GM23338 (cell line): ENCODE measurements around the gene CLSTN2. TPM values are rescaled to one million over a fixed set of nuclear protein-coding genes. Genes with fewer than 3 reads are reported as not detected.

Experiments
- ATAC-seq: fragments of 200-7000 bp; cut with Tn5 transposase; 3 replicates; pipeline ENCODE4 v1.9.1; 2020
- DNase-seq: peaks from one replicate; pipeline ENCODE4 v3.0.0-alpha.2; 2015; ENCODE audit warnings: low spot score
- H2AFZ ChIP-seq: fragments of 200-600 bp; sonication (generic); 2 replicates; pipeline ENCODE4 v1.8.0; 2016; ENCODE audit warnings: antibody characterized with exemption, mild to moderate bottlenecking, moderate library complexity
- H3F3A ChIP-seq: fragments of 200-600 bp; sonication (generic); replicated peaks from 2 replicates; pipeline ENCODE4 v1.8.0; 2017; ENCODE audit warnings: antibody characterized with exemption, mixed run types, low read depth
- H3K27ac ChIP-seq: fragments of 200-600 bp; sonication (generic); 2 replicates; pipeline ENCODE4 v1.6.1; 2016; ENCODE audit warnings: low read depth
- H3K27me3 ChIP-seq: fragments of 200-600 bp; sonication (generic); 2 replicates; pipeline ENCODE4 v1.8.0; 2016; ENCODE audit warnings: mild to moderate bottlenecking, mixed run types, moderate library complexity; ENCODE audit not compliant: insufficient read depth
- H3K36me3 ChIP-seq: fragments of 200-600 bp; sonication (generic); 2 replicates; pipeline ENCODE4 v1.8.0; 2016; ENCODE audit warnings: mild to moderate bottlenecking; ENCODE audit not compliant: insufficient read depth
- H3K4me1 ChIP-seq: fragments of 200-600 bp; sonication (generic); 2 replicates; pipeline ENCODE4 v1.8.0; 2016; ENCODE audit warnings: mild to moderate bottlenecking, moderate library complexity; ENCODE audit not compliant: insufficient read depth
- H3K4me2 ChIP-seq: fragments of 200-600 bp; sonication (generic); 2 replicates; pipeline ENCODE4 v1.7.1; 2017; ENCODE audit warnings: mixed run types
- H3K4me3 ChIP-seq: fragments of 200-600 bp; sonication (generic); 2 replicates; pipeline ENCODE4 v1.6.1; 2016; ENCODE audit warnings: mixed run types
- H3K79me2 ChIP-seq: fragments of 200-600 bp; sonication (generic); replicated peaks from 2 replicates; pipeline ENCODE4 v1.8.0; 2017; ENCODE audit warnings: mild to moderate bottlenecking; ENCODE audit not compliant: insufficient read depth
- H3K9me2 ChIP-seq: fragments of 200-600 bp; sonication (generic); 2 replicates; pipeline ENCODE4 v1.8.0; 2017; ENCODE audit not compliant: insufficient read depth
- H4K20me1 ChIP-seq: fragments of 200-600 bp; sonication (generic); replicated peaks from 2 replicates; pipeline ENCODE4 v1.8.0; 2017; ENCODE audit warnings: mild to moderate bottlenecking; ENCODE audit not compliant: insufficient read depth
- H3K27ac Mint-ChIP-seq: 2 replicates; pipeline ENCODE4 v1.8.0; 2020; ENCODE audit warnings: inconsistent platforms, mild to moderate bottlenecking, moderate library complexity, mixed read lengths
- H3K27me3 Mint-ChIP-seq: 3 replicates; pipeline ENCODE4 v1.8.0; 2022; ENCODE audit warnings: low read depth, mild to moderate bottlenecking, moderate library complexity, mixed read lengths, inconsistent platforms; ENCODE audit not compliant: insufficient read depth, poor library complexity
- H3K36me3 Mint-ChIP-seq: 3 replicates; pipeline ENCODE4 v1.8.0; 2021; ENCODE audit warnings: low read depth, mild to moderate bottlenecking, inconsistent platforms, moderate library complexity, mixed read lengths
- H3K4me1 Mint-ChIP-seq: 3 replicates; pipeline ENCODE4 v1.8.0; 2020; ENCODE audit warnings: mild to moderate bottlenecking, inconsistent platforms, mixed read lengths
- H3K4me3 Mint-ChIP-seq: 3 replicates; pipeline ENCODE4 v1.8.0; 2021; ENCODE audit warnings: moderate library complexity, mild to moderate bottlenecking, inconsistent platforms, mixed read lengths
- H3K9me3 Mint-ChIP-seq: 3 replicates; pipeline ENCODE4 v1.8.0; 2020; ENCODE audit warnings: moderate library complexity, mild to moderate bottlenecking, inconsistent platforms, mixed read lengths
- CREB1 ChIP-seq: fragments of 250-450 bp; sonication (Bioruptor Pico); IDR thresholded peaks from 2 replicates; pipeline ENCODE4 v1.5.0; 2020; ENCODE audit warnings: low read depth, mild to moderate bottlenecking, moderate library complexity
- CTCF ChIP-seq, 2 experiments: fragments of 200-600 bp in 1 of 2; sonication (generic) in 1 of 2; conservative IDR thresholded peaks; 2 replicates each; pipeline versions ENCODE4 v1.5.1 to v1.6.1; 2016 to 2017; ENCODE audit warnings: antibody characterized with exemption in 2 of 2, low read depth in 2 of 2, mild to moderate bottlenecking in 2 of 2, moderate library complexity in 1 of 2
- ETS1 ChIP-seq: IDR thresholded peaks from 2 replicates; pipeline ENCODE4 v1.6.1; 2016; ENCODE audit warnings: antibody characterized with exemption
- EZH2 ChIP-seq: fragments of 200-600 bp; sonication (generic); IDR thresholded peaks from one replicate; pipeline ENCODE4 v1.8.0; 2017; ENCODE audit warnings: antibody characterized with exemption, mild to moderate bottlenecking, low read depth; ENCODE audit not compliant: unreplicated experiment
- EZH2phosphoT487 ChIP-seq: fragments of 200-600 bp; sonication (generic); IDR thresholded peaks from one replicate; pipeline ENCODE4 v1.8.1; 2018; ENCODE audit warnings: antibody characterized with exemption; ENCODE audit not compliant: unreplicated experiment
- JUNB ChIP-seq: IDR thresholded peaks from one replicate; pipeline ENCODE4 v1.6.1; 2016; ENCODE audit warnings: antibody characterized with exemption; ENCODE audit not compliant: unreplicated experiment
- NANOG ChIP-seq: IDR thresholded peaks from 2 replicates; pipeline ENCODE4 v1.6.1; 2016; ENCODE audit warnings: antibody characterized with exemption, borderline replicate concordance
- POLR2AphosphoS5 ChIP-seq: IDR thresholded peaks from 2 replicates; pipeline ENCODE4 v1.6.1; 2016; ENCODE audit warnings: antibody characterized with exemption, low read depth
- REST ChIP-seq: IDR thresholded peaks from one replicate; pipeline ENCODE4 v1.6.1; 2018; ENCODE audit warnings: antibody characterized with exemption; ENCODE audit not compliant: unreplicated experiment
- STAT1 ChIP-seq: IDR thresholded peaks from one replicate; pipeline ENCODE4 v1.6.1; 2016; ENCODE audit warnings: antibody characterized with exemption; ENCODE audit not compliant: unreplicated experiment
- ZNF114 ChIP-seq: fragments of 250-450 bp; sonication (Bioruptor Pico); IDR thresholded peaks from 2 replicates; pipeline ENCODE4 v1.5.0; 2020; ENCODE audit warnings: mild to moderate bottlenecking, moderate library complexity
- ZNF331 ChIP-seq: fragments of 250-450 bp; sonication (Bioruptor Pico); IDR thresholded peaks from 2 replicates; pipeline ENCODE4 v1.5.0; 2020; ENCODE audit warnings: low read depth, mild to moderate bottlenecking, moderate library complexity
- polyA plus RNA-seq: library from polyadenylated mRNA; unstranded; fragments of >200 nt; fragmentation: Nextera tagmentation; extraction: Ambion mirVana; gene quantifications from 2 replicates; pipeline ENCODE4 v1.2.1, GENCODE V29; 2016
- total RNA-seq: library from RNA; depleted of rRNA; stranded (reverse); fragments of >200 nt; shearing (Covaris generic); gene quantifications from 2 replicates; pipeline ENCODE4 v1.2.3, GENCODE V29; 2014

Gene CLSTN2
- total and polyA plus RNA-seq, 2 experiments from 2014 or later: 0.11 to 0.83 TPM

GRCh38 chr3:140077406-140077805 is 142.4 kb downstream of the CLSTN2 start (continued):
- TF ChIP-seq REST: no peak
- no peak for TF ChIP-seq JUNB
- no peak for TF ChIP-seq EZH2phosphoT487
- no peak for TF ChIP-seq POLR2AphosphoS5

GRCh38 chr3:140078343-140078742 is 143.4 kb downstream of the CLSTN2 start:
- no peak overlapping the region for H3K4me3 ChIP-seq
- TF ChIP-seq EZH2: no peak
- no peak for TF ChIP-seq NANOG
- TF ChIP-seq ETS1: no peak
- TF ChIP-seq ZNF114 (CRISPR knock-in tag): no peak
- no peak for TF ChIP-seq REST
- TF ChIP-seq STAT1: no peak
- no peak for TF ChIP-seq CREB1
- TF ChIP-seq CTCF (conservative IDR thresholded peaks at IDR 0.05; ENCODE audit: low read depth in 2 of 2): no peak
- TF ChIP-seq POLR2AphosphoS5: no peak
- TF ChIP-seq EZH2phosphoT487: no peak
- TF ChIP-seq ZNF331 (CRISPR knock-in tag): no peak

More at GRCh38 chr3:140078343-140078742, 143.4 kb downstream of the CLSTN2 start:
- no peak for ATAC-seq
- no peak overlapping the region for H2AFZ ChIP-seq
- H3F3A ChIP-seq: no peaks in the 10 kb centered on the region
- H3K27ac ChIP-seq: no peak overlapping the region
- no peaks in the 10 kb centered on the region; the same call in 2 of the 3 replicates for H3K9me3 Mint-ChIP-seq
- H3K4me1 ChIP-seq: no peaks in the 10 kb centered on the region
- no peaks in the 10 kb centered on the region for H4K20me1 ChIP-seq
- H3K27ac Mint-ChIP-seq: no peak overlapping the region
- H3K27me3 Mint-ChIP-seq: peaks cover 5% of the 10 kb centered on the region
- DNase-seq: no peak
- H3K27me3 ChIP-seq: no peaks in the 10 kb centered on the region
- H3K4me2 ChIP-seq: no peak overlapping the region
- H3K4me3 Mint-ChIP-seq: no peak overlapping the region
- H3K36me3 ChIP-seq: no peaks in the 10 kb centered on the region
- H3K9me2 ChIP-seq: 0 out of 2 replicates have a peak, but pooled peaks cover 4% of the 10 kb centered on the region
- H3K79me2 ChIP-seq: no peaks in the 10 kb centered on the region
- H3K36me3 Mint-ChIP-seq: no peaks in the 10 kb centered on the region
- peaks cover 4% of the 10 kb centered on the region for H3K4me1 Mint-ChIP-seq
